G401.6 (cell line): ENCODE data around the gene FANCD2.
"Not testable (repeated sequence)": the region's sequence is repeated elsewhere in the genome, so short reads cannot be mapped to it uniquely, and the experiment has no call there.

Experiments used
- FAIRE-seq: peaks from 2 replicates; lab custom pipeline; 2012; peaks lifted over from hg19 to GRCh38; lab: Jason Lieb, UNC

The FANCD2 gene

DNA sequence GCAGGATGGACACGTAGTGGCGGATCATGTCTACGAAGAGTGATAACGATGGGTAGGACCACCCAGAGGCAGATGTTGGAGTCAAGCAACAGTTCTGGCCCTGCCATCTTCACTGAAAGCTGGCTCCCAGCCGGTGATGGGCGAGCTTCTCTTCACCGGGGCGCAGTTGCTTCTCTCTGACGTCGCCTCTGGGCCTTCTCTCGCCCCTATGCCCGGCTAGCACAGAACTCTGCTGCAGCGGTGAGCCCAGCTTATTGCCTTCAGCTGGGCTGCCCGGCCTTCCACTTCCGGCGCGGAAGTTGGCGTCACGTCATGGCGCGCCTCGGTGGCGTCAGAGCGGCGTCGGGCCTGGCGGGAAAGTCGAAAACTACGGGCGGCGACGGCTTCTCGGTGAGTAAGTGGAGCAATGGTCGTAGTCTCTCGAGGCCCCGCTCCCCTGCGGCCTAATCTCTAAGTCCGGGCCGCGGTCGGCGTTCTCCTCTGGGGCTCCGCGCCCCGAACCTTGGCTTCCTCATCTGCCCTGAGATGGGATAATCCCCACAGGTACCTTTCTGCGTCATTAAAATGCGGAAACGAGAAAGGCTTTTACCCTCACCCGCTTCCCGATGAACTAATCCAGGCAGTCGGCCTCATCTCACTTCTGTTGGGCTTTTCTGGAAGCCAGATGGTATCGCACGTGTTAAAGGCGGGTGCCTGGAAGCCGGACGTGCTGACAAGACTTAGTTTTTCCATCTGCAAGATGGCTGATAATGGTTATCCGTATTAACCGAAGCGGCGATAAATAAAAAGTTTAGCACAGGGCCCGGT, at the start of gene FANCD2:
Gene FANCD2 (plus strand): TSS at position 354 of the 807 bp plus-strand sequence. CDS start 2,221 bp downstream, outside the sequence.
- FAIRE-seq, result no peak

DNA sequence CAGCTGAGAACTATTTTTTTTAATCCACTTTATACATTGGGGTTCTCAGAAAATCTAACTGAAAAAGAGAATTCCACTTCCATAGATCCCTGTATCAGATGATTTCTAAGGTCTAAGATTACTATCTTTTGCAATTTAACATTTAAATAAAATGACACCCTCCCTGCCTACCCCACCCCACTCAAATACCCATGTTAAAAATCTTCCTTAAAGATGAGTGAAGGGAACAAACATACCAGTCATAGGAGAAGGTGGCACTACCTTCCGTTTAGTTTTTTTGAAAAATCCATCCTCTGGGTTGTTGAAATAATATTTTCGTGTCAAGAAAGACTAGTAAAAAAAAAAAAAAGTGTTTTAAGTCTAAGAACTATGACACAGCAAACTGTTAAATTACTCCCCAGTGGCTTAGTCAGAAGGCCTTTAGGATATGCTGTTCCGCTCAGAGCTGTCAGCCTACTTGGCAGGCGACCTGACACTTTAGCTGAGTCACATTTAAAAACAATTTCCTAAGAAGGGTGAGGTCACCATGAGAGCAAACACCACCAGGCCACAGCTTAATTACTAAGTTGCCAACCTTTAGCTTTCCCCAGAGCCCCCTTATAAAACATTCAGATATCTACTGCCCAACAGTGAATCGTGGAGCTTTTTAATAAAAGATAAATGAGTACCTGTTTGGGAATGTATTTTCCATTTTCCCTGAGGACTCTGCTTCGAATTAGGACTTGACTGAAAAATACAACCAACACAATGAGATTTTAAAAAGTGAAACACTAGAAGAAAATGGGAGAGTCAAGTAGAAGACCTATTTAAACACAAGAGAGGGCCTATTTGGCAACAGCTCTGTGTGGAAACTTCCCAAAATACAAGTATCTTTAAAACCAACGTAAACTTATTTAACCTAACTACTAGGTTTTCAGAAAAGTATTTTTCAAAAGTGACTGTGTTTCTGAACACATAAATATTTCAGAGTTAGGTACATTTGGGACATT, 49.2 kb upstream of the FANCD2 start:
- FAIRE-seq, result no peak

DNA sequence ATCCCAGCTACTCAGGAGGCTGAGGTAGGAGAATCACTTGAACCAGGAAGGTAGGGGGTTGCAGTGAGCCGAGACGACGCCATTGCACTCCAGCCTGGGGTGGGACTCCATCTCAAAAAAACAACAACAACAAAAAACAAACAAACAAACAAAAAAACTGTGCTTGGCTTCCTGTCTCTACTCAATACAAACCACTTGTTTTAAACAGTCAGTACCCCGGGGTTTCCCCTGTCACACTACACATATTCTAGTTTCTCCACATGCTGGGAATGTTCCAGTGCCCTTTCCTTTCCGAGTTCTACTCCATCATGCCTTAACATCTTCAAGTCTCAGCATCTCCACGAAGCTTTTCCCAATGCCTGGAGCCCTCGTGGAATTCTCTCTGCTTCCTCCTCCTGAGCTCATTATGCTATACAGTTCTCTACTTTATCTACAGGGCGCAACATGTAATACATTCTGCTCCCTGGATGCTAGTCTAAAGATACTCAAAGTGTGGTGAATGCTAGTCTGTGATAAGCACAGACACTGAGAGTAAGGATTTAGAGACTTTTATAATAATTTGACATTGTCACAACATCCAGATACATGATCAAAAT, 47.4 kb upstream of the FANCD2 start:
- FAIRE-seq, result no peak

DNA sequence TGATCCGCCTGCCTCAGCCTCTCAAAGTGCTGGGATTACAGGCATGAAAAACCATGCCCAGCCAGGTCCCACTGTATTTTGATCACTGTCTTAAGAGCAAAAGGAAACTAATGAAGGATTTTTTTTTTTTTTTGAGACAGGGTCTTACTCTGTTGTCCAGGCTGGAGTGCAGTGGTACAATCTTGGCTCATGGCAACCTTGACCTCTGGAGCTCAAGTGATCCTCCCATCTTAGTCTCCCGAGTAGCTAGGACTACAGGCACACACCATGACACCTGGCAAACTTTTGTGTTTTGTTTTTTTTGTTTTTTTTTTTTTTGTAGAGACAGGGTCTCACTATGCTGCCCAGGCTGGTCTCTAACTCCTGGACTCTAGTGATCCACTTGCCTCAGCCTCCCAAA, 46.0 kb upstream of the FANCD2 start:
- no peak for FAIRE-seq

DNA sequence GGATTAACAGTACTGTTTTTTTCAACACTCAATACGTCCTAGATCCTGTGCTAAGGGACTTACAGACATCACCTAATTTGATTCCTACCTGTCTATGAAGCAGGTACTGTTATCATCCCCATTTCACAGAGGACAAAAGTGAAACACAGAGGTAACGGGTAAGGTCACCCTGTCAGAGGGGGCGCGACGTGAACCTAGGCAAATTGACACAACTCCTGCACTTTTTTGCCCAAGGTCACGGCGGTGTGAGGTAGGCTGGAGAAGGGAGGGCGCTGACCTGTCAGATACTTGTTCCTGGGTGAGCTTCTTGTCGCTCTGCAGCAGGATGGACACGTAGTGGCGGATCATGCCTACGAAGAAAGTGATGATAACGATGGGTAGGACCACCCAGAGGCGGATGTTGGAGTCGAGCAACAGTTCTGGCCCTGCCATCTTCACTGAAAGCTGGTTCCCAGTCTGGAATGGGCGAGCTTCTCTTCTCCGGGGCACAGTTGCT, 40.0 kb upstream of the FANCD2 start:
- no peak for FAIRE-seq

DNA sequence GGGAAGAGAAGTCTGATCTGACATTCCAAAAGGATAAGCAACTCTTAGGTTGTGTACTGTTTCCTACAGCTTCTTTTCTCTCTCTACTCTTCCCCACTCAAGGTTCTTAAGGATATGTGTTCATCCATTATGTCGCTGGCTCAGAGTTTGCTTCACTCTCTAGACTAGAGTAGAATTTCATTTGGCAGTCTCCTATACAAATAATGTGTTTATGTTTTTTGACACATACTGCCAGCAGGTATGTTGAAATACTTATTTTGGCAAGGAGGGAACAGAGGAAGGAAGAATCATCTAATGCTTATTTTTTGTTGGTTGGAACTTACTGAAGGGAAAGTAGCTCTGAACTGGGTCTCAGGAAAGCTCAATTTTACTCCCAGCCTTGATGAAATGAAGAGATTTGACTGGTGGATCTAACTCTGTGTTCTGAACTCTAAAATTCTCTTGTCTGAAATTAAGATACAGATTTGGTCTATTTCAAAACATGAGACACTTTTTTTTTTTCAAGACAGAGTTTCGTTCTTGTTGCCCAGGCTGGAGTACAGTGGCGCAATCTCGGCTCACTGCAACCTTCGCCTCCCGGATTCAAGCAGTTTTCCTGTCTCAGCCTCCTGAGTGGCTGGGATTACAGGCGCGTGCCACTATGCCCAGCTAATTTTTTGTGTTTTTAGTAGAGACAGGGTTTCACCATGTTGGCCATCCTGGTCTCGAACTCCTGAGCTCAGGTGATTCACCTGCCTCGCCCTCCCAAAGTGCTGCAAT, 32.0 kb upstream of the FANCD2 start:
- no peak for FAIRE-seq

DNA sequence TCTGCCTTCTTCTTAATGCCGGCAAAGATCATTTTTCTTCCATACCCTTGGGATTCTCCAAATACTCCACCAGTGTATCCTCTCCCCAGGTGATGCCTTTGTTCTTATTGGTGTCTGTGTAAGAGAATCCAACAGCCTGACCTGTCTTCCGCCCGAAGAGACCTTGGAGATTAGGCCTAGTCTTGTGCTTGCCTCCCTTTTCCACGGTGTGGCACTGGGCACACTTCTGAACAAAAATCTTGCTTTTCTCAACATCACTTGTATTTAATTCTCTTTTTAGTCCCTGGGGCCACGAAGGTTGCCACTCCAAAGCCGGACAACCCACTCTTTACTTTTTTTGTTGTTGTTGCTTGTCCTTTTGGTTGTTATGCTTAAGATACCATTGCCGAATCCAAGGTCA, 25.6 kb upstream of the FANCD2 start:
- FAIRE-seq, result no peak

DNA sequence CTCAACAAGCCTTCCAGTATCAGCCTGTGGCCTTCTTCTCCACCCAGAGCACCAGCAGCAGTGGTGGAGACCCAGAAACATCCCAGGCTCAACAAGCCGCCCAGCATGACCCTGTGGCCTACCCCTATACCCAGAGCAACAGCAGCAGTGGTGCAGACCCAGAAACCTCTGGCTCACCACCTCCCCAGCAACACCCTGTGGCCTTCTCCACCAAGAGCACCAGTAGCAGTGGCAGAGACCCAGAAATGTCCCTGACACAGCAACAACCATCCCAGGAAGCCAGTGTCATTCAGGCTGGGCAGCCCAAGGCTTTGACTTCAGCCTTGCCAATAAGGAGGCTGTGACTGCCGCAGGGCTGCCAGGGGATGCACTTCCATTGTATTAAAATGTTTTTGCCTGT, 23.3 kb upstream of the FANCD2 start:
- no peak for FAIRE-seq

DNA sequence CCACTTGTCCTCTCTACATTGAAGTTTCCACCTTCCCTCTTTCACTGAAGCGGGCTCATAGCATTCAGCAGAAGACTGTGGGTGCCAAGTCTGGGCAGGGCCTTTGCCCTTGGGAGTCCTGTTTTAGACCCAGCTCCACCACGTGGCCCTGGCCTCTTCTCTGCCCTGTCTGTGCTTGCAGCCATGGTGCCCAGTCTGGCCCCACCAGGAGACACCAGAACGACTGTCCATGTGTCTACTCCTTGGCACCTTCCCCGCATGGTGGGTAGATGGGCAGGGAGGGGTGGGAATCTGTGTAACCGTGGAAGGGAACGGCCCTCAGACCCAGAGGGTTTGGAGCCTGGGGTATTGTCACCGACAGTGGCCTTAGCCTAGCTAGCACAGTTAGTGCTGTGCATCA, 21.7 kb upstream of the FANCD2 start:
- no peak for FAIRE-seq

DNA sequence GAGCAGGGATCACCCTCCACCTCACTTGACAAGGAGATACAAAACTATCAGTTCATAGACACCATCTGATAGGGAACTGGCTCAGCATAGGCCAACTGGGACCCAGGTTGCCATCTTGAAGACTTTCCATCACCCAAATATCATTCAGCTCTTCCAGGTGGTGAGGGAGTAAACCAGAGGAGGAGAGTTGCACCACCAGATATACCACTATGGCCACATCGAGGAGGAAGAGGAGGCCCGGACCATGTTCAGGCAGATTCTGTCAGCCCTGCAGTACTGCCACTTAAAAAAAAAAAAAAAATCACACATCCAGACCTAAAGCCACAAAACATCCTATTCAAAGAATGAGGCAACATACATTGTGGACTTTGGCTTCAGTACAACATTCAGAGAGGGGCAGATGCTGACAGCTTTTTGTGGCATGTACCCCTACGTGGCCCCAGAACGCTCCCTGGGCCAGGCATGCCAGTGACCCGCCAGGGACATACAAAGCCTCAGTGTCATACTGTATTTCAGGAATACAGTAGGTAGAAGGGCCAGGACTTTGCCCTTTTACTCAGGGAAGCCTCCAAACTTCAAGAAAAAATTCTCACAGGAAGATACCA, 21.2 kb upstream of the FANCD2 start:
- FAIRE-seq, result no peak

DNA sequence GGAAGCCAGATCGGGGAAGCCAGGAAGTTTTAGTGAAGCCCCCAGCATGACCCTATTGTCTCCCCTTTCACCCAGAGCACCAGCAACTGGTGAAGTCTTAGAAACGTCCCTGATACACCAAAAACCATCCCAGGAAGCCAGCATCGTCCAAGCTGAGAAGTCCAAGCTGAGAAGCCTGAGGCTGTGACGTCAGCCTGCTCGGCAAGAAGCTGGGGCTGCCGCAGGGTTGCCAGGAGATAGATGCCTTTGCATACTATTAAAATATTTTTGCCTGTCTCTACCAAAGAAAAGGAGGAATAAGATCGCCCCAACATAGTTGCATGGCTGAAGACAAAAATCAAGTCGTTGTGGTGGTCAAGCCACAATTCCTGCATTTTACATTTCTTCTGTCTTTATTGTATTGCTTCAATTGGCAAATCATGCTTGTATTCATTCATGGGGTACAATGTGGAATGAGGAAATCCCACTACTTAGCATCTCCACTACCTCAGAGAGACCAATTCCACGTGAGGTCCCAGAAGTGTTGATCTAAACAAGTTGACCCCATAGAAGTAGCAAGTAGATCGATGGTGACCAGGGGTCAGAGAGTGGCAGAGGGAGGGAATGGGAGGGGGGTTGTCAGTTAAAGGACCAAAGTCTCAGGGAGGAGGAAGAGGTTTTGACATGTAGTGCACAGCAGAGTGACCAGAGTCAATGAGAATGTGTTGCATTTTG, 20.0 kb upstream of the FANCD2 start:
- no peak for FAIRE-seq

DNA sequence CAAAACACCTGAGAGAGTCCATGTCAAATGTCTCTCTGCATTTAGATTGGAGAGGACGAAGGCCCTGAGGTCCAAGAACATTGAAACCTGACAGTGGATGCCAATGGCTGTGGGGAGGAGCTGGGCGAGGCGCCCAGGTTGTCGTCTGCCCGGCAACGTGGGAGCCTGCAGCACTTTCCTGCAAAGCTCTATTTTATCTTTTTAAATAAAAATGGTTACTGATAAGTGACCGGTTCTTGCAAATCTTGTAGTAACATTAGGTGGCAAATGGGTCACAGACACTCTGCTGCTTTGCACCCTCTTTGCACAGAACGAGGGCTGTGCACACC, 19.5 kb upstream of the FANCD2 start:
- no peak for FAIRE-seq

DNA sequence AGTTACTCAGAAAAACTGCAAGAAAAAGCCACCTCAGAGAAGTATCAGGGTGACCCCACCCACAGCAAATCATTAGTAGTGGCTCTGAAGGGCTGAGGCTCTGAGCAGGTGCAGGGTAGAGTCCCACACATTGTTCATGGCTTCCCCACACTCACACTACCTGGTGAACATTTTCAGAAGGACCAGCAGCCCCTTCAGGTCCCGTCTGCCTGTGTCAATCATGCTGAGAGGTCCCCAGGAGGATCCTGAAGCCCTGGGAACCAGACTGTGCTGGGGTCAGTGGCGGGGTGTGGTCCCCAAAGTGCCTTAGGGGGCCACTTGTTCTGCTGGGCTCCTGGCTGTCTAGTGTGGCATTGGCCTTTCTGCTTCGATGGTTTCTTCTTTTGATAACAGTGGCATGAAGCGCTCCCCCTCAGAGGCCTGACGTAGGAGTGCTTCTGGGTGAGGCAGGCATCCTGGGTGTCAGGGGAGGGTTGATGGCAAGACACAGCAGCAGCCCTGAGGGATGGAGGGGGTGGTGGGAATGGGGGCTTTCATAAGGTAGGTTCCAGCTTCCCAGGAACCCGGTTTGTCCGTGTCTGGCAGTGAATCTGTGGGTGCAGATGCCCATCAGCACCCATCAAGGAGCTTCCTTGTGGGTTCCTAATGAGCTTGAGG, 19.0 kb upstream of the FANCD2 start:
- FAIRE-seq, result no peak

DNA sequence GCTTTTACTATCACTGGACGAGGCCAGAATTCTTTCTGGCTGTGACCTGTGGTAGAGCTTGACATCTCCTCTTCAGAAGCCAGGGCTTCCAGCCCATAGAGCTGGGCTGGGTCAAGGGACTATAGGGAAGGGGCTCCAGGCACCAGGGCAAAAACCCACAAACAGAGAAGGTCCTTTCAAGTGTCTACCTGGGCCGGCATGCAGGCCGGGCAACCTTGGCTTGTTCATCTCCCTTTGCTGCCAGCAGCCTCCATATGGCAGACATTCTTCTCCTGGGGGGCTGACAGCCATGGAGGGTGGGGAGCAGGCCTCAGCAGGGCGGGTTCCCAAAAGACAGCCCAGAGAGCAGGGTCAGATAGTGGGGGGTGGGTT, 18.0 kb upstream of the FANCD2 start:
- FAIRE-seq, result not testable (repeated sequence)

DNA sequence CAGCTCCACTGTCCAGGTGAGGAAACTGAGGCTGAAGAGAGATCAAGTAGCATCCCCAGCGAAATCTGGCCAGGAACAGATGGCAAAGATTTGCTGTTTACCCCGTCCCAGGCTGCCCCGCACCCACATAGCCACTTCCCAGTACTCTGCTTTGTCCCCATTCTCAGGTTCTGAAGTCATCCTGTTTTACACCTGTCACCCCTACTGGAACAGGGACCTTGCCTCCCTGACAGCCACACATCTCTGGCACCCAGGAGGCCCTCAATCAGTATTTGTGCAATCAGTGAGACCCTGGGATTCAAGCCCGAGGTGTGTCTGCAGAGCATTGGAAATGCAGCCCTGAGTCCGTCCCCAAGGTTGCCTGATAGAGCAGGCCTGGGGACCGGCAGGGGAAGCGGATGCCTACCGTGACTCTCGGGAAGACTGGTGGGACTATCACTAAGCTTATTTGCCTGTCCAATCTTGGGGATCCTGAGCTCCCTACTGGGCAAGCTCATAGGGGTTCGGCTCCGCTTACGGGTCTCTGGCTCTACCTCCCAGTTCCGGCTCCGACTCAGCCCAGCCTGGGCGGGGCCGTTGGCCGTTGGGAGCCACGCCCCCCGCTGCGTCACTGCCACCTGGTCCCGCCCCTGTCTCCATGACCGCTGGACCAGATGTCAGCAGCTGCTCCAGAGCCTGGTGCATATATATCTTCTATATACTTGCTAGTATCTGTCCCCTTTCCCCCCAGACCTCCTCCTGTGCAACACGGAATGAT, 17.5 kb upstream of the FANCD2 start:
- FAIRE-seq, result no peak

DNA sequence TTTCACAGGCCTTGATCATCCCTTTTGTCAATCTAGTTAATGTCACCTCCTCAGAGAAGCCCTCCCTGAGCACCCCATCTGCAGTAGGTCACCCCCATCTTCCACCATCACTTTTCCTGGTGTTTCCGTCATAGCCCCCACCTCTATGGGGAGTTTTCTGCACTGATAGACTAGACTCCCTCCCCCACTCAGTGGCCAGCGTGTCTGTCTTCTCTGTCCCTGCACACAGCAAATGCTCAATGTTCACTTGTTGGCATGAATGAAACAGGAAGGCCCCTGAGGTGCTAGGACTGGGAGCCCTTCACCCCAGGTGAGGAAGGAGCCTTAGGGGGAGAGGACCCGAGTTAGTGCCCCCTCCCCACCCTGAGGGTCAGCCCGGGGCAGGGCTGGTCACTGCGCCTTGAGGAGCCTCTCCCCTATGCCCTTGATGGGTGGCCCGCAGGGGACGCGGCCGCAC, 15.8 kb upstream of the FANCD2 start:
- FAIRE-seq, result no peak

DNA sequence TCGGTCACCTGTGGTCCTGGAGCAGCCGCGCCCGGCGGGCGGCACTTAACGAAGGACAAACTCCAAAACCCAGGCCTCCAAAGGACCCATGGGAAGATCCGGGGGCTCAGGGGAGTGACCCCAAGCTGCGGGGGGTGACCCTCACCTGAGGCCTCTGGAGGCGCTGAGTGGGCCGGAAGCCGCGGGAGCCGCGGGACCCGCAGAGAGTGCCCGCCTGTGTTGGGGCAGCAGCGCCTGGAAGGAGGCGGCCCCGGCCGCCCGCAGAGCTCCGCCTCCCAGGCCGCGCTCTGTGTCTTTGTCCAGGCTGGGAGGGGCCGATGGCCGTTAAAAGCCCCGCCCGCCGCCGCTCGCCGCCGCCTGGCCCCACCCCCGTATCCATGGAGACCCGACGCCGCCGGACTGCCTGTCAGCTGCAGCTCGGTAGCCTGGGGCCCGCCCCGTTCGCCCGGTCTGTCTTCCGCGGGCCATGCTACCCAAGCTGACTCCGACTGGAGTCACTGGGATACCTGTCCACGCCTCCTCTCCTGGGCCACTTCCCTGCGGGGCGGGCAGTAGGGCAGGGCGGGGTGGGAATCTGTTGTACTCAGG, 15.3 kb upstream of the FANCD2 start:
- FAIRE-seq, result no peak

DNA sequence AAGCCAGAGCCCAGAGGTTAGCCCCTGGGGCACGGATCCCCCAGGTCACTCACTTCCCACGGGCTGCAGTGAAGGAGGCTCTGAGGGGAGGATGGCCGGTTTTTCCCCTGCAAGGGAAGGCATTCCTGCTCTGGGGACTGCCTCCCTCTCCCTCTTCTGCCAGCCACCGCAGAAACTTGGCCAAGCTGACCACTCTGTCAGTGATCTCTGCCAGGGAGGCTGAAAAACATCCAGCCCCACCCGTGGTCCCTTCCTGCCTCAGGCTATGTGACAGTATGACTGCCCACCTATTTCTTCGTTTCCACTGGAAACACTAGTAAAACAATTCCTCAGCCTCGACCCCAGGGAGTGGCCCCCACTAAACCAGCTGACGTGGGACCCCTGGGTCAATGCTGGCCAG, 14.6 kb upstream of the FANCD2 start:
- FAIRE-seq, result no peak

DNA sequence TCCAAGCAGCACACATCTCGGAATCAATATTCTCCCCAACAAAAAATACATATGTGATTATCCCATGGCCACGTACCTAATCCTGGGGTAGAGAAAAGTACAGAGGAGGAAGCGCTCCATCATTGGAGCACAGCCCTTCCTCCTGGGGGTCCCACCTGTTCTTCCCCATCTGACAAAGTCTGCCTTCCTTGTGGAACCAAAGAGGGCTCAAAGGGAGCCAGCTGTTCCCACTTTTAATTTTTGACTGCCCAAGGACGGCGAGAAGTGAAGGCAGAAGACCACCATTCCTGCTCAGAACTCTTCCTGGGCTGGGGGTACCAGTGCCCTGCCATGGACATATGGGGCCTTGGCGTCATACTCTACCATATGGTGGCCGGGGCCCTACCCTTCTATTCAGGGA, 14.1 kb upstream of the FANCD2 start:
- no peak for FAIRE-seq
